ENCODE measurements around the gene HCFC1.

The HCFC1 gene

DNA sequence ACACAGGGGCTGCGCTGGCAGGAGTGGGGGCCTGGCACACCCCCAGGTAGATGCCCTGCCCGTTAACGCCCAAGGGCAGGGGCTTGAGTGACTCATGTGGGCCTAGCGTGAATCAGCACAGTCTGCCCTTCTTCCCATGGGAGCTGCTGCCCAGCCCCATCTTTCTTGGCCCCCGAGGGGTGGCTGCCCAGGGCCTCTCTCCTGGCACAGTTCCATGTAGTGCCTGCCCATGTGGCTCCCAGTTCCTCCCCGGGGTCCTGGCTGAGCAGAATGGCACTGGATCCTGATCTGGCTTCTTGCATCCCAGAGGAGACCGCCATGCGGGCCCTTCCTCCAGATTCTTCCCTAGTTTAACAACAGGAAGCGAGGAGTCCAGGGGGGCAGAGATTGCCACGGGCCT, 69.2 kb downstream of the HCFC1 start:
- DNase-seq (ENCODE audit: low spot score) = no peak

DNA sequence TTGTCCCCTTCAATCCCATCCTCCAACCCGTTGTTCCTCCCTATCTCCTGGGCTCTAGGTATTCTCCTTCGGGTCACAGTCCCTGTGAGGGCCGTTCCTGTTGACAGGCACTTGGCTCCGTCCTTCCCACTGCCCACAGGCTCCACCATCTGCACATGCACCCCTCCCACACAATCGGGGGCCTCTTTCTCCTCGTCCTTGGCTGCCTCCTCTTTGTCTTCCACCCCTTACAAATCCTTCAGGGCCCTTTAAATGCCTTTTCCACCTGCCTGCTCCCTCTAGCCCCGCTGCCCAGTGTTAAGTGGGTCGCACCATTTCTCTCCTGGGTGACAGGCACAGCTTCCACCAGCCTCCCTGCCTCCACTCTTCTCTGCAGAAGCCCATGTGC, 69.9 kb downstream of the HCFC1 start:
- DNase-seq (ENCODE audit: low spot score) = no peak

DNA sequence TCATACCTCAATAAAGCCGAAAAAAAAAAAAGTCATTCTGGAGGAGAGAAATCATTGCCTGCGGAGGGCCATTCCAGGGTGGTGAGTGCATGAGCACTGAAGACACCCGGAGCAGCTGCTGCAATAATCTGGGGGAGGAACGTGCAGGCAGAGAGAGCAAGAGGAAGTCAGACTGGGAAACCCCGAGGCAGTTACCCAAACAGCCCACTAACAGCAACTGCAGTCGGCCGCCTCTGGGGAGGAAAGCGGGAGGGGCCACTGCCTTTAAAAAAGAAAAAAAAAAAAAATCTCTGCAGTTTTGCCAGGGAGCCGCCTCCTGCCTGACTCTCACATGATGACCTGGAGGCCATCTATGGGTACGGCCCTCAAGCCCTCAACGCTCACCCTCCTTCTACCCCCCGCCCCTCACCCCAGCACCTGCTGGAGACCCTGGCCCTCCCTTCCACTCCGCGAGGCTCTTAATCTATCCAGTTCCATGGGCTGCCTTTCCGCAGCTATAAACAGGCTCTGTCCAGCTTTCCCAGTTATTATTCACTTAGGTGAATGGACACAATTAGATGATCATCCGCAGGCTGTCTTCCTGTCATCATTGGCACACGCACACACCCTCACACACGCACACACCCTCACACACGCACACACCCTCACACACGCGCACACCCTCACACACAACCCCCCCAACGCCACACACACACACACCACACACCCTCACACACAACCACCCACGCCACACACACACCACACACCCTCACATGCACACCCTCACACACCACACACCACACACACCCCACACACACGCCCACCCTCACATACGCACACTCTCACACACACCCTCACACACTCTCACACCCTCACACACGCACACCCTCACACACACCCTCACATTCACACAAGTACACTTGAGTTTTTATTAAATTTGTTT, 70.5 kb downstream of the HCFC1 start:
- peak; percentile 87 for DNase-seq (ENCODE audit: low spot score)

DNA sequence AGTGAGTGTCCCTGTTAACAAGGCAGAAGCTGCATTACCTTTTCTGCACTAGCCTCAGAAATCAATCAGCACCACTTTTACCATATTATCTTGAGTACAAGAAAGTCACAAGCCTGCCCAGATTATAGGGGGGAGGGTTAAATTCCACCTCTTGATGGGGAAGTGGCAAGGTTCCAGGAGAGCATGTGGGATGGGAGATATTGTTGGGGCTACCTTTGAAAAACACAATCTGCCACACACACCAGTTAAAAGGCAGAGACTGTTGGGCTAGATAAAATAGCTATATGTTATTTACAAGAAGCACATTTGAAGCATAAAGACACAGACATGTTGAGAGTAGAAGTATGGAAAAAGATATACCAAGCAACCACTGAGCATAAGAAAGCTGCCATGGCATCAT, 73.7 kb downstream of the HCFC1 start:
- DNase-seq (ENCODE audit: low spot score) = no peak
